GM10248 (cell line): ENCODE data around the gene MCM3AP.

Experiments
- CTCF ChIA-PET: fragments of 300-600 bp; sonication (Branson Sonifier 250); formaldehyde crosslinking; extraction: SDS; loops from one replicate; lab custom pipeline; 2021; ENCODE audit warnings: antibody characterized with exemption; lab: Yijun Ruan, JAX
- POLR2A ChIA-PET: fragments of 350-650 bp; sonication (Branson Sonifier 250); formaldehyde crosslinking; extraction: SDS; loops from one replicate; lab custom pipeline; 2020; ENCODE audit warnings: antibody characterized with exemption; lab: Yijun Ruan, JAX
- DNase-seq: peaks from one replicate; pipeline ENCODE4 v3.0.0; 2012; ENCODE audit errors: extremely low spot score
- TF ChIP-seq, protein P1 (sequence below): IDR thresholded peaks from 2 replicates; pipeline ENCODE4 v1.5.1; 2012; ENCODE audit warnings: mild to moderate bottlenecking, low read depth; ENCODE audit errors: extremely low read depth, missing control alignments, control extremely low read depth

Gene MCM3AP

DNA sequence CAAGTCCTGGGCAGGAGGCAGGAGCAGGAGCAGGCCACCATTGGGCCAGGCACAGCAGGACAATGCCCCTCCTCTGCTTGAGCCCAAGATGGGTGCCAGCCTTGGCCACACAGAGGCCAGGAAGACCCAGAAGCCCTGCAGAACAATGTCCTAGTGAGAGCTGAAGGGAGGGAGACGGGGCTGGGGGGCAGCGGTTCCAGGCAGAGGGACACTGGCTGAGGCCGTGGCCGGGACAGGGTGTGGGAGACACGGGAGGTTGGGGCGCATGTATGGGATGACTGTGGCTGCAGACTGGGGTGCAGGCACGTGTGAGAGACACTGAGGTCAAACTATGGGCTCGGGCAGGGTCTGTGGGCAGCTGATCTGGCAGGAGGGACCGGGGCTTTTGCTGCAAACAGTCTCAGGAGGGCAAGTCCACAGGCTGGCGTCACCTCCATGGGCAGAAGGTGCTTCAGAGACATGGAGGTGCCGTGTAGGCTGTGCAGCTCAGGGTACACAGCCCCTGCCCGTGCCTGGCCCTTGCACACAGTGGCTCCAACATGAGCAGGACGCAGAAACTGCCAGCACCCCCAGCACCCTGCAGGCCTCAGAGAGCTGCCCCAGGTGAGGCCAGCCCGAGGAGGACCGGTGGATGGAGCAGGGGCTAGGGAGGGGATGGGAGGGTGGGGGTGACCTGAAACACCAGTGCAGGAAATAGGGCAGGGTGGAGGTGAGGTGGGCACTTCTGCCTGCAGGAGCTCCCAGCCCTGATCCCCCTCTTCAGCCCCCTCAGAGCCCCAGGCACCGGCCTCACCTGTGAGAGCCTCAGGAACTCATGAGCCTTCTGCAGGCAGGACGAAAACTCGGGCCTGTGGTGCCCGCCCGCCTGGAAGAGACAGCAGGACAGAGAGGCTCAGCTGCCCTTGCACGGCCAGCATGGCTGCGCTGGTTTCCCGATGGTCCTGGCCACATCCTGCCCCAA lies 76.4 kb downstream of the MCM3AP start:
- no peak for DNase-seq
- ChIA-PET CTCF (interaction anchor here (1.2 kb wide), 1 partner anchor 12 kb away, joined by 3 read pairs; no protein-coding TSS in a partner anchor), POLR2A (interaction anchor here (0.6 kb wide), 1 partner anchor 237 kb away, joined by 3 read pairs; no protein-coding TSS in a partner anchor)
- TF ChIP-seq, protein P1, sequence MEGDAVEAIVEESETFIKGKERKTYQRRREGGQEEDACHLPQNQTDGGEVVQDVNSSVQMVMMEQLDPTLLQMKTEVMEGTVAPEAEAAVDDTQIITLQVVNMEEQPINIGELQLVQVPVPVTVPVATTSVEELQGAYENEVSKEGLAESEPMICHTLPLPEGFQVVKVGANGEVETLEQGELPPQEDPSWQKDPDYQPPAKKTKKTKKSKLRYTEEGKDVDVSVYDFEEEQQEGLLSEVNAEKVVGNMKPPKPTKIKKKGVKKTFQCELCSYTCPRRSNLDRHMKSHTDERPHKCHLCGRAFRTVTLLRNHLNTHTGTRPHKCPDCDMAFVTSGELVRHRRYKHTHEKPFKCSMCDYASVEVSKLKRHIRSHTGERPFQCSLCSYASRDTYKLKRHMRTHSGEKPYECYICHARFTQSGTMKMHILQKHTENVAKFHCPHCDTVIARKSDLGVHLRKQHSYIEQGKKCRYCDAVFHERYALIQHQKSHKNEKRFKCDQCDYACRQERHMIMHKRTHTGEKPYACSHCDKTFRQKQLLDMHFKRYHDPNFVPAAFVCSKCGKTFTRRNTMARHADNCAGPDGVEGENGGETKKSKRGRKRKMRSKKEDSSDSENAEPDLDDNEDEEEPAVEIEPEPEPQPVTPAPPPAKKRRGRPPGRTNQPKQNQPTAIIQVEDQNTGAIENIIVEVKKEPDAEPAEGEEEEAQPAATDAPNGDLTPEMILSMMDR, result no peak

DNA sequence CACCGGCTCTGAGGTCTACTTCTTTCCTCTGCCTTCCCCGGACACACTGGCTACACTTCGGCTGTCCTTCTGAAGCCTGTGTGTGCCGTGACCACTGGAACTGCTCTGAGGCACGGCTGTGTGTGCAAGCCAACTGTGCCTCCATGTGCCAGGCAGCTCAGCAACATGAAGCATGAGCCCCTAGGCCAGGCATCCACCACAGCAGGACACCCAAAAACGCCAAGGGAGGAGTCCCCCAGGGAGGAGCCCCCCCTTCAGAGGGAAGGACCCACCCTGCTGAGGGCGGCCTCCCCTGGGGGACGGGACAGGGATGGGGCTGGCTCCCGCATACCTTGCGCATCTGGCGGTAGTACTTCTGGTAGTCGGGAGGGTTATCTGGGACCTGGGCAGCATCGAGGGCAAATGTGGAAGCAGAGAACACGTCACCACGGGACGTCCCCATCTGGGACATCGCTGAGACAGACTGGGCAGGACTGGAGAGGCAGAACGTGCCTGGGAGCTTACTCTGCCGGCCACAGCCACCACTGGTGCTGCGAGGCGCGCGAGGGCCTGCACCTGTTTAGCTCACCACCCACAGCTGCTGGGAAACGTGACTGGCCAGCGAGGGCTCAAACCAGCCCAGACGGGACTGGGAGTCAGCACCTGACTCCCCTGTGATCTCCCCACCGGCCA lies 77.4 kb downstream of the MCM3AP start:
- POLR2A ChIA-PET, result no interaction called here
- TF ChIP-seq, protein P1, result no peak
- CTCF ChIA-PET, result interaction anchor here (1.2 to 1.5 kb wide), 2 partner anchors 9 to 11 kb away, joined by 3 read pairs; no protein-coding TSS in a partner anchor
- no peak for DNase-seq

DNA sequence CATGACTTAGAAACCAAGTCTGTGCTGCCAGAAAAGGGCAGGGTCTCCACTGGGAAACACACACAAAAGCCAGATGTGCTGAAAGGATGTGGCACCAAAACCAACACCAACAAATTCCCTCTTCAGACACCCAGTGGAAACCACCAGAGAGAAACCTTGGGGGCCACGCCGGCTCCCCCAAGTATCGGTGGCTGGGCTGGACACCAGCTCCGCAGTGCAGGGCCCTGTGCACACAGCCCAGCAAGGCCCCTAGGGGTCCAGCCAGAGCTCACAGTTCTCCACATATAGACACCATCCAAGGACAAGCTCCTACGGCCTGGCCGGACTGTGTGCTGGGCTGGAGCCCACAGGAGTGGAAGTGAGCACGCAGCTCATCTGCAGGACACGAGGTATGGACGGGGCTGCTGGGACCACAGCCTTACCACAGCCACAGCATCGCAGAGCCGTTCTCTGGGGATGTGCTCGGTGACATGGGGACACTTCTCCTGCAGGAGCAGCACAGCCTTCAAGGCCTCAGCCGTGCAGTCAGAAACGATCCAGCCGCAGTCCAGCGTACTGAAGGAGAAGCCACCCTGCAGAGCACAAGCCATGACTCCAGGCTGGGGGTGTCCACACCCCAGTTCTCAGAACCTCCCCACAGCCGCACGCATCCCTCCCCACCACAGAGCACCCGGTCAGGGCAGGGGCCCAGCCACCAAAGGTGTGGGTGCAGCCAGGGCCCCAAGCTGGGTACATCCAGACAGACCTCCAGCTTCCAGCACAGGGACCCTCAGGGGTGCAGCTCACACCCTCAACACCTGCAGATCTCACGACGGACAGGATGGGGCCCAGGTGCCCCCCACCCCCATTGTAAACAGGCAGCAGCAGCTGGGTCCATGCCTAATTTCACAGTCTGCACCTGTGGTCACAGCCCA lies 78.1 kb downstream of the MCM3AP start:
- TF ChIP-seq, protein P1, result no peak
- no peak for DNase-seq
- CTCF ChIA-PET, result interaction anchor here (1.2 to 1.5 kb wide), 2 partner anchors 10 kb away, joined by 3 read pairs; no protein-coding TSS in a partner anchor
- POLR2A ChIA-PET, result no interaction called here

GRCh38 chr21:46206163-46207005 lies 79.0 kb downstream of the MCM3AP start:
- POLR2A ChIA-PET, result no interaction called here
- CTCF ChIA-PET, result interaction anchor here (1.5 kb wide), 1 partner anchor 10 kb away, joined by 3 read pairs; no protein-coding TSS in a partner anchor
- TF ChIP-seq, protein P1, result no peak
- no peak for DNase-seq

GRCh38 chr21:46205766-46206162 lies 79.6 kb downstream of the MCM3AP start:
- ChIA-PET POLR2A (no interaction called here), CTCF (no interaction called here)
- no peak for DNase-seq
- TF ChIP-seq, protein P1, result no peak
